ENCODE results near the gene PRELID1.

DNA sequence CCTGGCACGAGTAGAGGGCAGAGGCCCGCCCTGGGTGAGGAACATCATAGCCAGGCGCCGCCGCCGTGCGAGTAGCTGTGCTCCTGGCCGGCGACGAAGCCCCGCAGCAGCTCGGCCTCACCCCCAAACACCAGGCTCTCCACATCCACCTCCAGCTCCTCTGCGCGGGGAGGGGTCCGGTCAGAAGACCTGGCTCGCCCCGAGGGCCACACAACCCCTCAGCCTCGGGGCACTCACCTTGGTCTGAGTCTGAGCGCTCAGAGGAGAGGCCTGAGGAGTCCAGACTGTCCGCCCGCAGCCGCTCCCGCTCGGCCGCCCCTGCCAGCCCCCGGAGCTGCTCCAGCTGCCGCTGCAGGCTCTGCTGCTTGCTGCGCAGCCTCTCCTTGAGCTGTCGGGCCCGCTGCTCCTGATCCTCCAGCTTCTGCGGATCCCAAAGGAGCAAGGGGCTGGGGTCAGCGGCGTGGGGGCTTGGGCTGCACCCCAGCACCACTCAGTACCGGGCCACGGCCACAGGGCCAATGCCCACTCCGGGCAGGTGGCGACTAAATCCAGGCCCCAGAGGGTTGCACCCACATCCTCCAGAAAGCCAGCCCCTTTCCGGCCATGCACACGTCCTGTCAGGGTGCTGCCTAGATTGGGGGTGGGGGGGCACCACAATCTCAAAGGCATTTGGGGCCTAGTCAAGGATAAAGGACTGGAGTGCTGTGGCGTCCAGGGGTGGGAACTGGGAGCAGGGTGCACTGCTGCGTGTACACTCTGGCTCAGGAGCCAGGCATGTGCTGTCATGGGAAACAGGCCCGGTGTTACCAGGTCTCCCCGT, 4.2 kb downstream of the PRELID1 start:
- TF ChIP-seq, protein P1, sequence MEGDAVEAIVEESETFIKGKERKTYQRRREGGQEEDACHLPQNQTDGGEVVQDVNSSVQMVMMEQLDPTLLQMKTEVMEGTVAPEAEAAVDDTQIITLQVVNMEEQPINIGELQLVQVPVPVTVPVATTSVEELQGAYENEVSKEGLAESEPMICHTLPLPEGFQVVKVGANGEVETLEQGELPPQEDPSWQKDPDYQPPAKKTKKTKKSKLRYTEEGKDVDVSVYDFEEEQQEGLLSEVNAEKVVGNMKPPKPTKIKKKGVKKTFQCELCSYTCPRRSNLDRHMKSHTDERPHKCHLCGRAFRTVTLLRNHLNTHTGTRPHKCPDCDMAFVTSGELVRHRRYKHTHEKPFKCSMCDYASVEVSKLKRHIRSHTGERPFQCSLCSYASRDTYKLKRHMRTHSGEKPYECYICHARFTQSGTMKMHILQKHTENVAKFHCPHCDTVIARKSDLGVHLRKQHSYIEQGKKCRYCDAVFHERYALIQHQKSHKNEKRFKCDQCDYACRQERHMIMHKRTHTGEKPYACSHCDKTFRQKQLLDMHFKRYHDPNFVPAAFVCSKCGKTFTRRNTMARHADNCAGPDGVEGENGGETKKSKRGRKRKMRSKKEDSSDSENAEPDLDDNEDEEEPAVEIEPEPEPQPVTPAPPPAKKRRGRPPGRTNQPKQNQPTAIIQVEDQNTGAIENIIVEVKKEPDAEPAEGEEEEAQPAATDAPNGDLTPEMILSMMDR (IDR thresholded peaks at IDR 0.05; ENCODE audit: low read depth, low read length), result no peak
- peak; percentile 66; the same call in 1 of the 2 replicates for TF ChIP-seq MYC (IDR thresholded peaks at IDR 0.05; ENCODE audit: low read depth, low read length)
- peak; percentile 52 for TF ChIP-seq POLR2A (IDR thresholded peaks at IDR 0.05; ENCODE audit: extremely low read depth, insufficient read length)
